Measurements from ENCODE around the gene PCYOX1L.

The PCYOX1L gene

DNA sequence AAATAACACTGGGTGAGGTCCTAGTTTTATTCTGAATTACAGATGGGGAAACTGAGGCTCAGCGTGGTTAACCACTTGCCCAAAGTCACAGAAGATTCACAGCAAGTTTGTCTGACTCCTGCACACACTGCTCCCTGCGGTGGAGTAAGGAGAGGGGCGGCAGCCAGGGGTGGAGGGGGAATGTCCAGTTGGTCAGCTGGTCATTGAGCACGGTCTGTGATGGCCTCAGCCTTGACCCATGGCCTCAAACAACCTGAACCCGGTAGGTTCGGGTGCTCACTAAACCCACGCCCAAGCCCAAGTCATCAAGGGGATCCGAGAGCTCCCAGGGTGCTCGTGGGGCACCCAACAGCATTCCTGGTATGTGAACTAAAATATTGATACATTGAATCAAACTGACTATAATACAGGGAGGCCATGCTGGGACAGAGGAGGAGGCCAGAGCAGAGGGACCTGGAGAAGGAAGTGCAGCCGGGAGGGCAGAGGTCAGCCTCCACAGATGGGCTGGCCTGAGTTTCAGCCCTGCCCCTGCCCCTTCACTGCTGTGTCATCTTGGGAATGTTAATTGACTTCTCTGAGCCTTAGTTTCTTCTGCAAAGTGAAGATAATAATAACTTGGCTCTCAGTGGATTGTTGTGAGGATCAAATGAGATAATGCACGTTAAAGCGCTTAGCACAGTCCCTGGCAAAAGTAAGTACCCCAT lies 24.8 kb downstream of the PCYOX1L start:
- H2AFZ ChIP-seq (ENCODE audit: low read length) = no peak overlapping the region
- TF ChIP-seq, protein P1, sequence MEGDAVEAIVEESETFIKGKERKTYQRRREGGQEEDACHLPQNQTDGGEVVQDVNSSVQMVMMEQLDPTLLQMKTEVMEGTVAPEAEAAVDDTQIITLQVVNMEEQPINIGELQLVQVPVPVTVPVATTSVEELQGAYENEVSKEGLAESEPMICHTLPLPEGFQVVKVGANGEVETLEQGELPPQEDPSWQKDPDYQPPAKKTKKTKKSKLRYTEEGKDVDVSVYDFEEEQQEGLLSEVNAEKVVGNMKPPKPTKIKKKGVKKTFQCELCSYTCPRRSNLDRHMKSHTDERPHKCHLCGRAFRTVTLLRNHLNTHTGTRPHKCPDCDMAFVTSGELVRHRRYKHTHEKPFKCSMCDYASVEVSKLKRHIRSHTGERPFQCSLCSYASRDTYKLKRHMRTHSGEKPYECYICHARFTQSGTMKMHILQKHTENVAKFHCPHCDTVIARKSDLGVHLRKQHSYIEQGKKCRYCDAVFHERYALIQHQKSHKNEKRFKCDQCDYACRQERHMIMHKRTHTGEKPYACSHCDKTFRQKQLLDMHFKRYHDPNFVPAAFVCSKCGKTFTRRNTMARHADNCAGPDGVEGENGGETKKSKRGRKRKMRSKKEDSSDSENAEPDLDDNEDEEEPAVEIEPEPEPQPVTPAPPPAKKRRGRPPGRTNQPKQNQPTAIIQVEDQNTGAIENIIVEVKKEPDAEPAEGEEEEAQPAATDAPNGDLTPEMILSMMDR (conservative IDR thresholded peaks at IDR 0.05; ENCODE audit: low read length) = no peak
- no peak for TF ChIP-seq EZH2phosphoT487 (IDR thresholded peaks at IDR 0.05; ENCODE audit: borderline replicate concordance)
- H3K9me3 ChIP-seq (ENCODE audit: insufficient read depth, low read depth, low read length) = no peaks in the 10 kb centered on the region

DNA sequence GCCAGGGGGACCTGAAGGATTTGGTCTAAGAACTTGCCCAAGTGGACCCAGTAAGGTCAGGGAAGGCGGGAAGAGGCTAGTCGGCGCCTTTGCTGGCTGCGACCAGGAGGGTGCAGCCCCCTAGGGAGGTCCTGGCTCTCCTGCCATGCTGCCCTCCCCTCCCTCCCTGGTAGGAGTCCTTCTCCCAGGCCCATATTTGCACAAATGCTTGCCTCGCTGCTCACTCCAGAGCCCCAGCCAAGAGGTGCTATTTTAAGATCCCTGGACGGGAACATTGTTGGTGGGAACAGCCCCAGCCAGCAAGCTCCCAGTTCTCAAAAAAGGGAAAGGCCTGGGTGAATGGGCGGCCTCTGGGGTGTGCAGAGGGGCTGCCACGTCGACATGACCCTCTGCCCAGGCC lies 25.6 kb downstream of the PCYOX1L start:
- Histone ChIP-seq H3K9me3 (ENCODE audit: insufficient read depth, low read depth, low read length) (no peaks in the 10 kb centered on the region), H3K4me1 (ENCODE audit: insufficient read depth, low read length, poor library complexity, severe bottlenecking) (peaks cover 3% of the 10 kb centered on the region), H3K36me3 (ENCODE audit: insufficient read depth, low read length) (no peaks in the 10 kb centered on the region), H3F3A (ENCODE audit: low read depth) (no peaks in the 10 kb centered on the region), H3K9ac (ENCODE audit: low read depth, low read length, poor library complexity, severe bottlenecking) (no peak overlapping the region), H3K27me3 (ENCODE audit: insufficient read depth, low read length, poor library complexity, severe bottlenecking) (no peaks in the 10 kb centered on the region), H4K20me1 (ENCODE audit: insufficient read depth, low read length, poor library complexity, severe bottlenecking) (no peaks in the 10 kb centered on the region), H3K4me2 (ENCODE audit: low read depth, low read length, poor library complexity, severe bottlenecking) (no peak overlapping the region), H3K79me2 (ENCODE audit: insufficient read depth, low read length) (no peaks in the 10 kb centered on the region), H2AFZ (ENCODE audit: low read length) (no peak overlapping the region), H3K4me3 (ENCODE audit: low read length, poor library complexity, severe bottlenecking) (no peak overlapping the region), H3K9me2 (replicated peaks; ENCODE audit: low read depth, low read length) (no peaks in the 10 kb centered on the region)
- TF ChIP-seq EZH2phosphoT487 (IDR thresholded peaks at IDR 0.05; ENCODE audit: borderline replicate concordance) = no peak
- TF ChIP-seq, protein P1 (conservative IDR thresholded peaks at IDR 0.05; ENCODE audit: low read length) = no peak

More for the DNA sequence above, 24.8 kb downstream of the PCYOX1L start:
- Histone ChIP-seq H3K79me2 (ENCODE audit: insufficient read depth, low read length) (no peaks in the 10 kb centered on the region), H3K36me3 (ENCODE audit: insufficient read depth, low read length) (no peaks in the 10 kb centered on the region), H4K20me1 (ENCODE audit: insufficient read depth, low read length, poor library complexity, severe bottlenecking) (no peaks in the 10 kb centered on the region), H3K4me2 (ENCODE audit: low read depth, low read length, poor library complexity, severe bottlenecking) (no peak overlapping the region), H3K4me1 (ENCODE audit: insufficient read depth, low read length, poor library complexity, severe bottlenecking) (peaks cover 3% of the 10 kb centered on the region), H3F3A (ENCODE audit: low read depth) (no peaks in the 10 kb centered on the region), H3K27me3 (ENCODE audit: insufficient read depth, low read length, poor library complexity, severe bottlenecking) (no peaks in the 10 kb centered on the region), H3K9me2 (replicated peaks; ENCODE audit: low read depth, low read length) (no peaks in the 10 kb centered on the region), H3K9ac (ENCODE audit: low read depth, low read length, poor library complexity, severe bottlenecking) (no peak overlapping the region), H3K4me3 (ENCODE audit: low read length, poor library complexity, severe bottlenecking) (no peak overlapping the region)

DNA sequence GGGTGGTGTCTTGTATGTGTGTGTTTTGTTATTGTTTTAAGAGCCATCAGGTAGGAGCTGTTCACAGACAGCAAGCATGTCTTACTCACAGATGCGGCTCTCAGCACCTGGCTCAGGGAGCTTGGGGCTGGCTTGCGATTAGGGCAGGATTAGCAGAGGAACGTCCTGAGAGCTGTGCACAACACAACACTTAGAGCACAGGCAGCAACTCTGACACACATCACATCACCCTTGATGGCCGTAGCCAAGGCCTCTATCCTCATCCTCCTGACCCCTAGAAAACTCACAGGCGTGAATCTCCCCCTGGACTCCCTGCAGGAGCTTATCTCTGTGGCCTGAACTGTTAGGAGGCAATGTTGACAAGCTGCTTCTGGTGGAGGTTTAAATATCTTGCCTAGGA lies 28.3 kb downstream of the PCYOX1L start:
- H3K4me3 ChIP-seq (ENCODE audit: low read length, poor library complexity, severe bottlenecking) = no peak overlapping the region
- no peaks in the 10 kb centered on the region for H3K9me3 ChIP-seq (ENCODE audit: insufficient read depth, low read depth, low read length)
- TF ChIP-seq, protein P1 (conservative IDR thresholded peaks at IDR 0.05; ENCODE audit: low read length) = no peak
- TF ChIP-seq EZH2phosphoT487 (IDR thresholded peaks at IDR 0.05; ENCODE audit: borderline replicate concordance) = no peak
- H2AFZ ChIP-seq (ENCODE audit: low read length) = no peak overlapping the region
- H3K79me2 ChIP-seq (ENCODE audit: insufficient read depth, low read length) = no peaks in the 10 kb centered on the region
- H4K20me1 ChIP-seq (ENCODE audit: insufficient read depth, low read length, poor library complexity, severe bottlenecking) = no peaks in the 10 kb centered on the region
- H3K36me3 ChIP-seq (ENCODE audit: insufficient read depth, low read length) = no peaks in the 10 kb centered on the region
- H3F3A ChIP-seq (ENCODE audit: low read depth) = no peaks in the 10 kb centered on the region
- H3K9ac ChIP-seq (ENCODE audit: low read depth, low read length, poor library complexity, severe bottlenecking) = no peak overlapping the region
- H3K9me2 ChIP-seq (replicated peaks; ENCODE audit: low read depth, low read length) = no peaks in the 10 kb centered on the region
- no peak overlapping the region for H3K4me2 ChIP-seq (ENCODE audit: low read depth, low read length, poor library complexity, severe bottlenecking)
- H3K4me1 ChIP-seq (ENCODE audit: insufficient read depth, low read length, poor library complexity, severe bottlenecking) = no peaks in the 10 kb centered on the region
- no peaks in the 10 kb centered on the region for H3K27me3 ChIP-seq (ENCODE audit: insufficient read depth, low read length, poor library complexity, severe bottlenecking)

Data from Loucy (cell line).